Measurements from ENCODE around the gene EDNRA.
A peak's percentile ranks its signal among the peaks of the same experiment; 100 is the strongest.

EDNRA gene

GRCh38 chr4:147498031-147498660 lies 17.2 kb downstream of the EDNRA start:
- DNase-seq = no peak

- DNase-seq = no peak
Observed at GRCh38 chr4:147508346-147508745, 27.4 kb downstream of the EDNRA start.

- no peak for DNase-seq
Observed at GRCh38 chr4:147509386-147509785, 28.5 kb downstream of the EDNRA start.

- DNase-seq = no peak
Observed at GRCh38 chr4:147510962-147511668, 30.2 kb downstream of the EDNRA start.

GRCh38 chr4:147513091-147513490 lies 32.2 kb downstream of the EDNRA start:
- no peak for DNase-seq

- no peak for DNase-seq
Observed at GRCh38 chr4:147513952-147514351, 33.1 kb downstream of the EDNRA start.

GRCh38 chr4:147515220-147515936 lies 34.5 kb downstream of the EDNRA start:
- DNase-seq = no peak

GRCh38 chr4:147516133-147516532 lies 35.2 kb downstream of the EDNRA start:
- DNase-seq = no peak

GRCh38 chr4:147518086-147518485 lies 37.2 kb downstream of the EDNRA start:
- no peak for DNase-seq

- DNase-seq = peak; percentile 16
Observed at GRCh38 chr4:147518846-147519767, 38.2 kb downstream of the EDNRA start.

- DNase-seq = no peak
Observed at GRCh38 chr4:147524601-147525000, 43.7 kb downstream of the EDNRA start.

- DNase-seq = no peak
Observed at GRCh38 chr4:147525494-147526271, 44.8 kb downstream of the EDNRA start.

- DNase-seq = no peak
Observed at GRCh38 chr4:147526272-147526654, 45.4 kb downstream of the EDNRA start.

- no peak for DNase-seq
Observed at GRCh38 chr4:147528054-147528453, 47.2 kb downstream of the EDNRA start.

- DNase-seq = no peak
Observed at GRCh38 chr4:147530134-147530533, 49.2 kb downstream of the EDNRA start.

- DNase-seq = no peak
Observed at GRCh38 chr4:147530723-147531122, 49.8 kb downstream of the EDNRA start.

- DNase-seq = no peak
Observed at GRCh38 chr4:147532896-147533295, 52.0 kb downstream of the EDNRA start.

GRCh38 chr4:147533331-147533730 lies 52.4 kb downstream of the EDNRA start:
- DNase-seq = no peak

GRCh38 chr4:147535124-147535523 lies 54.2 kb downstream of the EDNRA start:
- DNase-seq = no peak

GRCh38 chr4:147538711-147539110 lies 57.8 kb downstream of the EDNRA start:
- DNase-seq = no peak

- no peak for DNase-seq
Observed at GRCh38 chr4:147539959-147540358, 59.1 kb downstream of the EDNRA start.

Data from activated gamma-delta T cell treated with Interleukin-2 at 50 U/mL for 16 hours (primary cell).